HFF-Myc (cell line): ENCODE data around the gene ZNF444.
"Not testable (repeated sequence)": the region's sequence is repeated elsewhere in the genome, so short reads cannot be mapped to it uniquely, and the experiment has no call there.

Experiments used
- DNase-seq: peaks from one replicate; pipeline ENCODE4 v3.0.0-alpha.2; 2011; ENCODE audit warnings: low read depth; ENCODE audit errors: extremely low read depth
- H3K4me3 ChIP-seq: replicated peaks from 2 replicates; pipeline ENCODE4 v1.5.1; 2011; ENCODE audit warnings: low read depth, mild to moderate bottlenecking, control low read depth, low read length
- CTCF ChIP-seq: IDR thresholded peaks from 2 replicates; pipeline ENCODE4 v1.5.1; 2012; ENCODE audit warnings: mild to moderate bottlenecking, low read depth, low read length, control low read depth; ENCODE audit errors: missing control alignments

The ZNF444 gene

GRCh38 chr19:56146904-56147303 is 5.8 kb downstream of the ZNF444 start:
- H3K4me3 ChIP-seq = no peak overlapping the region
- DNase-seq = no peak
- TF ChIP-seq CTCF = no peak

DNA sequence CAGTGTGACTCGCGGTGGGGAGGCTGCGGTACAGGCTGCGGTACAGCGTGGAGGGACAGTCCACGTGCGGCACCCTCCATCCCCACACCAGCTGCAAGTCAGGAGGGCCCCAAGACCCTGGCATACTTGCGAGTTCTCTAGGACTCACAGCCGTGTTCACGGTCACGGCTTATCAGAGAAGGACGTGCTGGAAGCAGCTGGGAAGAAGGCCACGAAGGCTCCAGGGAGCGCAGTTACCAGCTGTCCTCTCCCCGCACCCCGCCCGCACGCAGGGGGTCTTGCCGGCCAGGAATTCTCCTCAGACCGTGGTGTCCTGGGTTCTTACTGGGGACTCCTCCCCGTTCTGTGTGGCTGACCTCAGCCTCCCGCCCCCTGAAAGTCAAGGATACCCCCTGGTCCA is 6.2 kb downstream of the ZNF444 start:
- DNase-seq = no peak
- TF ChIP-seq CTCF = no peak
- no peak overlapping the region for H3K4me3 ChIP-seq

GRCh38 chr19:56148096-56148495 is 7.0 kb downstream of the ZNF444 start:
- H3K4me3 ChIP-seq = no peak overlapping the region
- no peak for TF ChIP-seq CTCF
- DNase-seq = no peak

GRCh38 chr19:56148955-56149655 is 8.0 kb downstream of the ZNF444 start:
- not testable (repeated sequence) for H3K4me3 ChIP-seq, DNase-seq

- no peak for TF ChIP-seq CTCF
- DNase-seq = no peak
- H3K4me3 ChIP-seq = no peak overlapping the region
Measured at GRCh38 chr19:56149656-56150038, 8.6 kb downstream of the ZNF444 start.

DNA sequence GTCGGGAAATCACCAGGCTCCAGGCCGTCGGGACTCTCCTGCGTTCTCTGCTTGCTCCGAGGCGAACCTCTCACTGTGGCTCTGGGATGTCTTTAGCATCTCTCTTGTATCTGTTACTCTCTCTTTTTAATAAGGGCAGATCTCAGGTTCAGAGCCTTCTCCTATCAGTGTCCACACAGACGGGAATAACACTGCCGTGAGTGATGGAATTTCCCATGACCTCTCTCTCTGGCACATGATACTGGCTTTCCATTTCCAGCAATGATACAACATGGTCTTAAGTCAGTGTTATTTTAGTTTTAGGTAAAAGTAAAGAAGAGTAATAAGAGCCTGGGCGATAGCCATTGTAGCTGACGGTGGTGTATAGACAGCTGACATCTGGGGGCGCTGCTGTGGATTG is 9.3 kb downstream of the ZNF444 start:
- DNase-seq = no peak
- TF ChIP-seq CTCF = no peak
- no peak overlapping the region for H3K4me3 ChIP-seq

DNA sequence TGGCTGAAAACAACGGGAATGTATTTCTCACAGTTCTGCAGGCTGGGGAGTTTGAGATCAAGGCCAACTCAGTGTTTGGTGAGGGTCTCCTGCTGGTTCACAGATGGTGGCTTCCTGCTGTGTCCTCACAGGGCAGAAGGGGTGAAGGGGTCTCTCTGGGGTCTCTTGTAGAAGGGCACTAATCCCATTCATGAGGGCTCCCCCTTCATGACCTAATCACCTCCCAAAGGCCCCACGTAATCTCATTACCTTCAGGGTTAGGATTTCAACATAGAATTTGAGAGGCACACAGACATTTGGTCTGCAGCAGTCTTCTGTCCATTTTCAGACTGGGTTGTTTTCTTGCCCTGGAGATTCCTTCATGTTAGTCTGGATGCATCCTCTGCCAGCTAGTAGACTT is 11.6 kb downstream of the ZNF444 start:
- H3K4me3 ChIP-seq = no peak overlapping the region
- TF ChIP-seq CTCF = no peak
- no peak for DNase-seq
